ENCODE data around the gene PRKN.

Gene PRKN

DNA sequence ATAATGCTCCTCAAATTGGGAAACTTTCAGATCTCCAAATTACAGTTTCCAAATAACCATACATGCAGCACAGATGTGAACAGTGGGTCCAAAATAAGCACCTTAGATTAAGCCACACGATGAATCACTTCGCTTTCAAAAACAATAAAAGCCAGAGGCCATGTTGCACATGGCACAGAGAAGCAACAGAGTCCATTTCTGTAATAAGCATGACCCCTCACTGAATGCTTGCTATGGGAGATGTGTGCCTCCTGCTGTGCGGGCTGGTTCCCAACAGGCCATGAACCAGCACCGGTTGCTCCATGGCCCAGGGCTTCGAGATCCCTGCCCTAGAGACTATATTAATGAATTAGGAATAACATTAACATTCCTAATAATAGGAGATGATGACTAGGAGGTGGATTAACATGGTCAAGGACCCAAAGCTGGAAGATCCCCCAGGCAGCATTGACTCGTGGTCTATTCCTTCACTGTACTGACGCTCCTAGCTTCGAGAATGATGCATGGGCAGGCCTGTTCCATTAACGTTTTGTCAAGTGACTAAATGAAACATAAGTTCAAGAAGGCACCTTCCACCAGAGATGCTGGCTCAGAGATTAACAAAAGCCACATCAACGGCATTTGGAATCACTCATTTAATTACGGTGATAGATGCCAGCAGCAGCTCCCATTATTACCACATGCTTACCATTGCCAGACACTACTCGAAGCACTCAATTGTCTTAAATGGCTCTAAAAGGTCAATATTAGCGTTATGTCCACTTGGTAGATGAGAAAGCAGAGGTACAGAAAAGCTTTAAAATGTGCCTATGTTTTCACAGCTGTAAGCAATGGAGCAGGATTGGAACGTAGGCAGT lies 983.1 kb downstream of the PRKN start:
- no peak; the same call in 2 of the 3 replicates for ATAC-seq

DNA sequence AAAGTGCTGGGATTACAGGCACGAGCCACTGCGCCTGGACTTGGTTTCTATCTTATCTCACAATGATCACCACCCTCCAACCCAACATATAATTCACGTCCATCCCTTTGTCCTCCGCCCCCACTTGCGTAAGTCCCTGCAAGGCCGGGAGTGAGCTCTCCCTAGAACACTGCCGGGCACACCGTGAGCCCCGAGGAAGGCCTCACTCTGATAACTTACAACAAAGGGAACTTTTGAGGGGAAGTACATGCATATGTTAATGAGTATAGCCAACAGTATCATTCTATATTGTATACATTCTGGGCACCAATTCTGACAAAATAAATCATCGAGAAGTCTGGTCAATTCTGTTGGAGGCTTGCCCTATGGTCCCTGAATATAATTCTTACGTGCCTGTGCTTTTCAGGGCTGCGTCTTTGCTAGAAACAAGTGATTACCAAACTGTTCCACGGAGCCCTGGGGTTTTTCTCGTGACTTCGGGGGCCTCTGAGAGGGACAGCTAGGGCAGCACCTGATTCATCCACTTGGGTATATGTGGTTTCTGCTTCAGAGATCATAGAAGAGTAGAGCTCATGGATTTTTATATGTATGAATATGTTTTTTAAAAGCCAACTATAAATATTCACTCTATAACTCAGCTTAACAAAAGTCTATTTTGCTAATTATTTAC lies 983.9 kb downstream of the PRKN start:
- no peak for ATAC-seq
- TF ChIP-seq BACH2 (CRISPR knock-in tag; IDR thresholded peaks at IDR 0.05; ENCODE audit: borderline replicate concordance): no peak
- TF ChIP-seq TCF4 (CRISPR knock-in tag; IDR thresholded peaks at IDR 0.05; ENCODE audit: borderline replicate concordance): no peak
- TF ChIP-seq ISL1 (CRISPR knock-in tag; IDR thresholded peaks at IDR 0.05): no peak
- TF ChIP-seq ARNTL (CRISPR knock-in tag; IDR thresholded peaks at IDR 0.05; ENCODE audit: borderline replicate concordance, low read depth): no peak
- TF ChIP-seq PPARA (CRISPR knock-in tag; IDR thresholded peaks at IDR 0.05; ENCODE audit: borderline replicate concordance): no peak
- TF ChIP-seq ZNF565 (CRISPR knock-in tag; conservative IDR thresholded peaks at IDR 0.05; ENCODE audit: low read depth): no peak
- no peak for TF ChIP-seq ZC3H10 (CRISPR knock-in tag; IDR thresholded peaks at IDR 0.05)
- TF ChIP-seq, protein P1, sequence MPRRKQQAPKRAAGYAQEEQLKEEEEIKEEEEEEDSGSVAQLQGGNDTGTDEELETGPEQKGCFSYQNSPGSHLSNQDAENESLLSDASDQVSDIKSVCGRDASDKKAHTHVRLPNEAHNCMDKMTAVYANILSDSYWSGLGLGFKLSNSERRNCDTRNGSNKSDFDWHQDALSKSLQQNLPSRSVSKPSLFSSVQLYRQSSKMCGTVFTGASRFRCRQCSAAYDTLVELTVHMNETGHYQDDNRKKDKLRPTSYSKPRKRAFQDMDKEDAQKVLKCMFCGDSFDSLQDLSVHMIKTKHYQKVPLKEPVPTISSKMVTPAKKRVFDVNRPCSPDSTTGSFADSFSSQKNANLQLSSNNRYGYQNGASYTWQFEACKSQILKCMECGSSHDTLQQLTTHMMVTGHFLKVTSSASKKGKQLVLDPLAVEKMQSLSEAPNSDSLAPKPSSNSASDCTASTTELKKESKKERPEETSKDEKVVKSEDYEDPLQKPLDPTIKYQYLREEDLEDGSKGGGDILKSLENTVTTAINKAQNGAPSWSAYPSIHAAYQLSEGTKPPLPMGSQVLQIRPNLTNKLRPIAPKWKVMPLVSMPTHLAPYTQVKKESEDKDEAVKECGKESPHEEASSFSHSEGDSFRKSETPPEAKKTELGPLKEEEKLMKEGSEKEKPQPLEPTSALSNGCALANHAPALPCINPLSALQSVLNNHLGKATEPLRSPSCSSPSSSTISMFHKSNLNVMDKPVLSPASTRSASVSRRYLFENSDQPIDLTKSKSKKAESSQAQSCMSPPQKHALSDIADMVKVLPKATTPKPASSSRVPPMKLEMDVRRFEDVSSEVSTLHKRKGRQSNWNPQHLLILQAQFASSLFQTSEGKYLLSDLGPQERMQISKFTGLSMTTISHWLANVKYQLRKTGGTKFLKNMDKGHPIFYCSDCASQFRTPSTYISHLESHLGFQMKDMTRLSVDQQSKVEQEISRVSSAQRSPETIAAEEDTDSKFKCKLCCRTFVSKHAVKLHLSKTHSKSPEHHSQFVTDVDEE (CRISPR knock-in tag; IDR thresholded peaks at IDR 0.05): no peak
- TF ChIP-seq RARB (CRISPR knock-in tag; IDR thresholded peaks at IDR 0.05): no peak
- no peak for TF ChIP-seq GLIS3 (CRISPR knock-in tag; IDR thresholded peaks at IDR 0.05)
- TF ChIP-seq SNAI2 (CRISPR knock-in tag; IDR thresholded peaks at IDR 0.05): no peak
- no peak for TF ChIP-seq TOX (CRISPR knock-in tag; IDR thresholded peaks at IDR 0.05; ENCODE audit: borderline replicate concordance)
- TF ChIP-seq, protein P2, sequence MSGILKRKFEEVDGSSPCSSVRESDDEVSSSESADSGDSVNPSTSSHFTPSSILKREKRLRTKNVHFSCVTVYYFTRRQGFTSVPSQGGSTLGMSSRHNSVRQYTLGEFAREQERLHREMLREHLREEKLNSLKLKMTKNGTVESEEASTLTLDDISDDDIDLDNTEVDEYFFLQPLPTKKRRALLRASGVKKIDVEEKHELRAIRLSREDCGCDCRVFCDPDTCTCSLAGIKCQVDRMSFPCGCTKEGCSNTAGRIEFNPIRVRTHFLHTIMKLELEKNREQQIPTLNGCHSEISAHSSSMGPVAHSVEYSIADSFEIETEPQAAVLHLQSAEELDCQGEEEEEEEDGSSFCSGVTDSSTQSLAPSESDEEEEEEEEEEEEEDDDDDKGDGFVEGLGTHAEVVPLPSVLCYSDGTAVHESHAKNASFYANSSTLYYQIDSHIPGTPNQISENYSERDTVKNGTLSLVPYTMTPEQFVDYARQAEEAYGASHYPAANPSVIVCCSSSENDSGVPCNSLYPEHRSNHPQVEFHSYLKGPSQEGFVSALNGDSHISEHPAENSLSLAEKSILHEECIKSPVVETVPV (CRISPR knock-in tag; IDR thresholded peaks at IDR 0.05): no peak
- TF ChIP-seq, protein P3, sequence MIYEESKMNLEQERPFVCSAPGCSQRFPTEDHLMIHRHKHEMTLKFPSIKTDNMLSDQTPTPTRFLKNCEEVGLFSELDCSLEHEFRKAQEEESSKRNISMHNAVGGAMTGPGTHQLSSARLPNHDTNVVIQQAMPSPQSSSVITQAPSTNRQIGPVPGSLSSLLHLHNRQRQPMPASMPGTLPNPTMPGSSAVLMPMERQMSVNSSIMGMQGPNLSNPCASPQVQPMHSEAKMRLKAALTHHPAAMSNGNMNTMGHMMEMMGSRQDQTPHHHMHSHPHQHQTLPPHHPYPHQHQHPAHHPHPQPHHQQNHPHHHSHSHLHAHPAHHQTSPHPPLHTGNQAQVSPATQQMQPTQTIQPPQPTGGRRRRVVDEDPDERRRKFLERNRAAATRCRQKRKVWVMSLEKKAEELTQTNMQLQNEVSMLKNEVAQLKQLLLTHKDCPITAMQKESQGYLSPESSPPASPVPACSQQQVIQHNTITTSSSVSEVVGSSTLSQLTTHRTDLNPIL (CRISPR knock-in tag; IDR thresholded peaks at IDR 0.05; ENCODE audit: low read depth): no peak
- no peak for TF ChIP-seq ZFP30 (CRISPR knock-in tag; IDR thresholded peaks at IDR 0.05)
- no peak for TF ChIP-seq CSDC2 (CRISPR knock-in tag; IDR thresholded peaks at IDR 0.05)
- TF ChIP-seq ZFP3 (CRISPR knock-in tag; IDR thresholded peaks at IDR 0.05): no peak
- TF ChIP-seq OSR1 (CRISPR knock-in tag; IDR thresholded peaks at IDR 0.05): no peak
- no peak for TF ChIP-seq ZNF8 (CRISPR knock-in tag; IDR thresholded peaks at IDR 0.05)
- TF ChIP-seq ESRRG (CRISPR knock-in tag; IDR thresholded peaks at IDR 0.05): no peak

More for the DNA sequence above, 983.1 kb downstream of the PRKN start:
- no peak for TF ChIP-seq ZFP3 (CRISPR knock-in tag; IDR thresholded peaks at IDR 0.05)
- TF ChIP-seq, protein P4, sequence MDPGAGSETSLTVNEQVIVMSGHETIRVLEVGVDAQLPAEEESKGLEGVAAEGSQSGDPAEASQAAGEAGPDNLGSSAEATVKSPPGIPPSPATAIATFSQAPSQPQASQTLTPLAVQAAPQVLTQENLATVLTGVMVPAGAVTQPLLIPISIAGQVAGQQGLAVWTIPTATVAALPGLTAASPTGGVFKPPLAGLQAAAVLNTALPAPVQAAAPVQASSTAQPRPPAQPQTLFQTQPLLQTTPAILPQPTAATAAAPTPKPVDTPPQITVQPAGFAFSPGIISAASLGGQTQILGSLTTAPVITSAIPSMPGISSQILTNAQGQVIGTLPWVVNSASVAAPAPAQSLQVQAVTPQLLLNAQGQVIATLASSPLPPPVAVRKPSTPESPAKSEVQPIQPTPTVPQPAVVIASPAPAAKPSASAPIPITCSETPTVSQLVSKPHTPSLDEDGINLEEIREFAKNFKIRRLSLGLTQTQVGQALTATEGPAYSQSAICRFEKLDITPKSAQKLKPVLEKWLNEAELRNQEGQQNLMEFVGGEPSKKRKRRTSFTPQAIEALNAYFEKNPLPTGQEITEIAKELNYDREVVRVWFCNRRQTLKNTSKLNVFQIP (CRISPR knock-in tag; IDR thresholded peaks at IDR 0.05; ENCODE audit: borderline replicate concordance, low read depth): no peak
- peak; percentile 64 for TF ChIP-seq ISL1 (CRISPR knock-in tag; IDR thresholded peaks at IDR 0.05)
- peak; percentile 90 for TF ChIP-seq TCF4 (CRISPR knock-in tag; IDR thresholded peaks at IDR 0.05; ENCODE audit: borderline replicate concordance)
- TF ChIP-seq BACH2 (CRISPR knock-in tag; IDR thresholded peaks at IDR 0.05; ENCODE audit: borderline replicate concordance): no peak
- no peak for TF ChIP-seq ARNTL (CRISPR knock-in tag; IDR thresholded peaks at IDR 0.05; ENCODE audit: borderline replicate concordance, low read depth)
- TF ChIP-seq ZNF8 (CRISPR knock-in tag; IDR thresholded peaks at IDR 0.05): 0 out of 2 replicates have a peak, but pooled peaks have one; percentile 7
- TF ChIP-seq ESRRG (CRISPR knock-in tag; IDR thresholded peaks at IDR 0.05): no peak
- peak; percentile 56; the same call in 1 of the 2 replicates for TF ChIP-seq GLIS3 (CRISPR knock-in tag; IDR thresholded peaks at IDR 0.05)
- TF ChIP-seq PPARA (CRISPR knock-in tag; IDR thresholded peaks at IDR 0.05; ENCODE audit: borderline replicate concordance): 0 out of 2 replicates have a peak, but pooled peaks have one; percentile 45
- TF ChIP-seq, protein P1 (CRISPR knock-in tag; IDR thresholded peaks at IDR 0.05): peak; percentile 91

All from SK-N-SH treated with all-trans-retinoic acid at 6 μM for 48 hours (cell line).